GM13977 (cell line): ENCODE results near the gene KCNH5.

Source experiments
- DNase-seq: peaks from one replicate; pipeline ENCODE4 v3.0.0; 2012; ENCODE audit warnings: low spot score
- CTCF ChIP-seq: IDR thresholded peaks from 2 replicates; pipeline ENCODE4 v1.5.1; 2012; ENCODE audit warnings: mild to moderate bottlenecking, control low read depth; ENCODE audit not compliant: insufficient read depth; ENCODE audit errors: extremely low read depth, missing control alignments
- in situ Hi-C: fragments of 300-500 bp; cut with MboI; formaldehyde crosslinking; loops from one replicate; pipeline ENCODE4 v1.12.0; 2022; ENCODE audit warnings: low sequenced_read_pairs, low pct_unique_long_range_greater_than_20kb, mixed read lengths, inconsistent platforms; ENCODE audit not compliant: unreplicated experiment

The KCNH5 gene

GRCh38 chr14:62689733-62690132 is 355.5 kb downstream of the KCNH5 start:
- DNase-seq, result no peak
- no peak for TF ChIP-seq CTCF
- in situ Hi-C loops, result no loop called here

GRCh38 chr14:62687818-62688217 is 357.4 kb downstream of the KCNH5 start:
- in situ Hi-C loops, result no loop called here

GRCh38 chr14:62684376-62684775 is 360.9 kb downstream of the KCNH5 start:
- in situ Hi-C loops, result no loop called here
- DNase-seq, result no peak
- TF ChIP-seq CTCF, result no peak

More at GRCh38 chr14:62687818-62688217, 357.4 kb downstream of the KCNH5 start:
- no peak for DNase-seq
- TF ChIP-seq CTCF, result no peak

- no peak for DNase-seq
- in situ Hi-C loops, result no loop called here
- TF ChIP-seq CTCF, result no peak
These were observed 363.1 kb downstream of the KCNH5 start for GRCh38 chr14:62682208-62682607.

- no peak for DNase-seq
These were observed 370.6 kb downstream of the KCNH5 start for GRCh38 chr14:62674563-62675237.

GRCh38 chr14:62673014-62673755 is 372.1 kb downstream of the KCNH5 start:
- in situ Hi-C loops, result no loop called here

More at GRCh38 chr14:62674563-62675237, 370.6 kb downstream of the KCNH5 start:
- in situ Hi-C loops, result no loop called here
- TF ChIP-seq CTCF, result no peak

More at GRCh38 chr14:62673014-62673755, 372.1 kb downstream of the KCNH5 start:
- DNase-seq, result no peak
- TF ChIP-seq CTCF, result no peak
